Activated T-helper 1 cell treated with anti-CD3 and anti-CD28 coated beads, Interleukin-2, amount 50 U/mL, for 16 hours (primary cell): ENCODE data around the gene FAM234B.

Experiments
- DNase-seq, 2 donors: peaks; one replicate each; pipeline ENCODE4 v3.0.0-alpha.2; 2020; ENCODE audit warnings: low read depth in 1 of 2, low spot score in 1 of 2

FAM234B gene, protein sequence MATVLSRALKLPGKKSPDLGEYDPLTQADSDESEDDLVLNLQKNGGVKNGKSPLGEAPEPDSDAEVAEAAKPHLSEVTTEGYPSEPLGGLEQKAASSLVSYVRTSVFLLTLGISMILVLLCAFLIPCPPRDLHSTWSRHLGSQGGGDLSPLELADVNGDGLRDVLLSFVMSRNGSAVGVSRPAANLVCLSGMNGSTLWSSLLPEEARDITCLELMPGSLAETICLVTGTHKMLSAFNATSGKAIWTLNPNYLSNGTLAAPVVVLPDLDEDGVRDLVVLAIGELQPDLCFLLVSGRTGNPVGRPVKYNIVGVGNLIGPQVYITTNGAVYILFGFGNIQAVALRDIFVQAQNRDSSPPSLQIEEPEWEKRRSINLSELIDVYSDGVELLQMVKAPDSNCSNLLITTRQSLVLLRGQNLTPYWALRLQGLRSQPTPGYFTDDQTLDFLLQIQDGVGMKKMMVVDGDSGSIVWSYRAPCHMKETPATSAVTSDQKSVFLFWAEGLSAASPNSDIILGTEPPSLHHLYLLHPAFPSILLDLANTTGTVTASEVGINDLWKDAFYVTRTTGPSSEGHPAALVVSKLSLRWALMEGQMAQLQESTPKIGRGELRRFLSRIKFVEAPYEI

GRCh38 chr12:13044002-13044905 is at the start of gene FAM234B:
FAM234B (plus strand) TSS chr12:13044381; CDS start chr12:13044404, 23 bp downstream.
- DNase-seq, result peak; percentile 46 to 58

GRCh38 chr12:12995088-12995487 is 49.1 kb upstream of the FAM234B start:
- DNase-seq, result no peak

DNA sequence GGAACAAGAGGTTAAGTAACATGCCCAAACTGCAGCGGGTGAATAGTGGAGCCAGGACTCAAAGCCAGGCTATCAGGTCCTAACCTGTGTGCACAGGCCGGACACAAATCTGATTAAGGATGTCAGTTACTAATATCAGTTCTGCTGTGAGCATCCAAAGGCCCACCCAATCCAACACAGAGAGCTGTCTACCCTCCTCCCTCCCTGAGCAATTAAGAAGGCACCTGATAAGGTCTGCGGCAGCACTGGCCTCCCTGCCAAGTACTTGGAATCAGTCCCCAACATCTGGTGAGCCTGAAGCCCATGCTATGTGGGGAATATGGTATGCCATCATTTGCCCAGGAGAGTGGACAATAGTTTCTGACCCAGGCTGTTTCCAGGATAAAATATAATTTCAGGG is 48.0 kb upstream of the FAM234B start:
- no peak for DNase-seq

DNA sequence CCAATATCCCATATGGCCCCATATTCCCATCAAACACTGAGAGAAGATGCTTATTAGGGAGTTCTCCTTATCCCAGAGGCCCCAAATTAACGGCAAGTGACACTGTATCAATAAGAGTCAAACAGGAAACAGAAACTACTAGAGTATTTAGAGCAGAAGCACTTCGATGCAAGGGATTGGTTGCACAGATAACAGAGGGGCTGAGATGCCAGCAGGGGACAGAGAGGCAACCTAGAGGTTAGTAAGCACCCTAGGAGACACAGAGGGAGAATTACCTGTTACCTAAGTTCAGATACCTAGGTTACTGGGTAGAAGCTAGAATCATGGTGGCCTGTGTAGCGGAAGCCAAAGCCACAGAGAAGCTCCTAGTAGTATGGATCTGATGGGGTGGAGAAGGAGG is 47.0 kb upstream of the FAM234B start:
- DNase-seq, result no peak

DNA sequence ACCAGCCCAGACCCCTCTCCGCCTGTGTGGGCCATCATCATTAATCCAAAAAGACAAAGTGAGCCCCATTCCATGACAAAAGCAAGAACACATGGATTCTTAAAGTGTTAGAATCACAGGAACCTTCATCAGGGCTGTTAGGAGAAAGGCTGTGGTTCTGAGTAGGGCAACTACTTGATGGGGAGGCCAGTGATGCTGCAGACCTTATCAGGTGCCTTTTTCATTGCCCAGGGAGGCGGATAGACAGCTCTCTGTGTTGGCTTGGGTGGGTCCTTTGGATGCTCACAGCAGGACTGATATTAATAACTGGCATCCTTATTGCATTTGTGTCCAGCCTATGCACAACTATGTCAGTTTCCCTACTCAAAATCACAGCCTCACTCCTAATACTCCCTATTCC is 46.4 kb upstream of the FAM234B start:
- no peak for DNase-seq

- DNase-seq, result no peak
These were observed 45.9 kb upstream of the FAM234B start for GRCh38 chr12:12998248-12998647.

DNA sequence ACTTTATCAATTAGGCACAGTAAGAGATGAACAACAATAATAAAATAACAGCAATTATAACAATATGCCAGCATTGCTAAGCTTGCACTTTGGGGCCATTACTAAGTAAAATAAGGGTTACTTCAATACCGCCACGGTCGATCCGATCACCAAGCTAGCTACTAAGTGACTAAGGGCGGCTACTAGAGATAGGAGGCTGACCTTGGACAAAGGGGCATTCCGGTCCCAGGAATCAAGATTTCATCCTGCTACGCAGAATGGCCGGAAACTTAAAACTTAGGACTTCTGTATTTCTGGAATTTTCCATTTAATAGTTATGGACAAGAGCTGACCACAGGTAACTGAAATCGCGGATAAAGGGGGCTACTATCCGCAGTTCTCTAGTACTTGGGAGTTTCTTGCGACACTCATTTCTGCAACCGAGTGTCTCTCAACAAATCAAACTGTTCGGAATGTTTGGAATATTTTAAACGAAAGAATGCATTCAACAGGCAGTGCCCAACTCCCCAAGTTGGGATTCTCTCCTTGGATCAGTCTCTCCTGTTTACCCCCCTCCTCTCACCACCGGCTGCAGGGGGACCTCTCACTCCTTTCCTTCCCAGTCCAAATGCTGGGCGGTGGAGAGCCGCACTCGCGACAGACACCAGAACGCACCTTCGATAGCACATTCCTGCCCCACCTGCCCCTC is 44.8 kb upstream of the FAM234B start:
- DNase-seq, result no peak

DNA sequence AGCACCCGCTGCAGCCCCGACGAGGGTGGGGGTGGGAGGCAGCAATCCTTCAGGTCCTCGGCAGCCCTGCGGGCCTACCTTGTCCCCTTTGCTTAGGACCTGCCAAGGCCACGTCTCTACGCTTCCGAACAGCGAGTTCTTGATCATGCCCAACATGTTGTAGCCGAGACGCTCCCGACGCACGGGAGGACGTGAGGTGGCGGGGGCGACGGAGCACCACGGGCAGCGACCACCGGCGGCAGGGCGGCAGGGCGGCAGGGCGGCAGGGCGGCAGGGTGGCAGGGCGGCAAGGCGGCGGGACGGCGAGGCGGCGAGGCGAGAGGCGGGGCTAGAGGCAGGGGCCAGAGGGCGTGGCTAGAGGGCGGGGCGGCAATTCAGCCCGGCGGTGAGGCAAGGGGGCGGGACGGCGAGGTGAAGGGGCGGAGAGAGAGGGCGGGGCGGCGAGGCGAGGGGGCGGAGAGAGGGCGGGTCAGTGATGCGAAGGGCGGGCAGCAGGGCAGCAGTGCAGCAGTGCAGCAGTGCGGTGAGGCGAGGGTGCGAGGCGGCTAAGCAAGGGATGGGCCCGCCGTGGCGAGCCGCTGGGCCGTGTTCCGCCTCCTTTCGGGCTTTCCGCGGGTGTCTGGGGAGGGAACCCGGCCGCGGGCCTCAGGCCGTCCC is 44.1 kb upstream of the FAM234B start, which contains the start of gene HEBP1:
Gene HEBP1, minus strand, starts transcription at position 307 of the 657 bp plus-strand sequence. Its CDS starts 151 bp downstream, at position 156.
- DNase-seq, result peak; percentile 94 to 95

- no peak for DNase-seq
These were observed 43.6 kb upstream of the FAM234B start for GRCh38 chr12:13000616-13000924.

DNA sequence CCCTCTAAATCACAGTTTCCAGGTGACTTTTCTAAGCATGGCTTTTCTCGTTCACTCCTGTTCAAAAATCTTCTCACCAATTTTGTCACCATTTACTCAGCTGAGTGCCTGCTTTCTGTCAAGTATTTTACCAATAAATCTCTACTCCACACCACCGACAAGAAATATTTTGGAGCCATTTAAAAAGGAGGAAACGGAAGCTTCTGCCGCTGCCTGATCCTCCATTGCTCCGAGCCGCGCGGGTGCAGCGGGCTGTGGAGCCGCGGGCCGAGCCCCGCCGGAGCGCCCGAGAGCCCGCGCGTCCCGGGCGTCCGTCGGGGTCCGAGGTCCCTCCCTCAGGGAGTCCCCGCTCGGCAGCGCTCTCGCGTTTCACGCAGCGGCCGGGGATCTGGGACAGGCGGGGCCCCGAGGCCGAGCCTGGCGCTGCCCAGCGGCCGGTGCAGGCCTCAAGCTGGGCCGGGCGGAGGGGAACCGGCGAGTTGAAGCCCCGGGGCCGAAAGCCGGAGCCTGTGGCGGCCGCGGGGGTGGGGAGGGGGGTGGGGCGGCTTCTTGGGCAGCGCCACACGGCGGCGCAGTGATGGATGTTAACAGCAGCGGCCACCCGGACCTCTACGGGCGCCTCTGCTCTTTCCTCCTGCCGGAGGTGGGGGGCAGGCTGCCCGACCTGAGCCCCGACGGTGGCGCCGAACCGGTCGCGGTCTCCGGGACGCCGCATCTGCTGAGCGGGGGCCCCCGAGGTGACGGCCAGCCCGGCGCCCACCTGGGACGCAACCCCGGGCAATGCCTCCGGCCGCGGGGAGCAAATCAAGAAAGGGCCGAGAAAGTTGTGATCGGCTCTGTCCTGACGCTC is 43.0 kb upstream of the FAM234B start:
- peak in 1 of 2 donors; percentile 12 for DNase-seq

- DNase-seq, result no peak
These were observed 42.5 kb upstream of the FAM234B start for GRCh38 chr12:13001775-13002040.

DNA sequence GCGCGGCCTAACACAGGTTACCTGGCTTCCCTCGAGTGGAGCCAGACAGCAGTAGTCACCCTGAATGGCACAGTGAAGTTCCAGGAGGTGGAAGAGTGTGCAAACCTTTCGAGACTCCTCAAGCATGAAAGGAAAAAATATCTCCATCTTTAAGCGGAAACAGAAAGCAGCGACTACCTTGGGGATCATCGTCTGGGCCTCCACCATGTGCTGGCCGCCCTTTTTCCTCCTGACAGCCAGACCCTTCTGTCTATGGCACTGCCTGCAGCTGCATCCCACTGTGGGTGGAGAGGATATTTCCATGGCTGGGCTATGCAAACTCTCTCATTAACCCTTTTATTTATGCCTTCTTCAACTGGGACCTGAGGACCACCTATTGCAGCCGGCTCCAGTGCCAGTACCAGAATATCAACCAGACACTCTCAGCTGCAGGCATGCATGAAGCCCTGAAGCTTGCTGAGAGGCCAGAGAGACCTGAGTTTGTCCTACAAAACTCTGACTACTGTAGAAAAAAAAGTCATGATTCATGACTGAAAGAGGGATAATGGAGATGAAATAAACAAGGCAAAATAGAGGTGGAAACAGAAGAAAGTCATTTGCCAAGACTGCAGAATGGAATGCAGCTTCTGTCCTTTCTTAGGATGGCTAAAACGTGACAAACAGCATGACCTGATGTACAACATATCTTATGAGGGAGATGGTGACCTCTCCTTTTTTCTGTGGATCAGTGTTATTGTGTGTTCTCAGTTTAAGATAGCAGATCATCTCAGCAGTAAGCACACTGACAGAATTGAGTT is 41.7 kb upstream of the FAM234B start:
- no peak for DNase-seq

- no peak for DNase-seq
These were observed 39.8 kb upstream of the FAM234B start for GRCh38 chr12:13004361-13004760.

- DNase-seq, result no peak
These were observed 39.2 kb upstream of the FAM234B start for GRCh38 chr12:13004986-13005385.

DNA sequence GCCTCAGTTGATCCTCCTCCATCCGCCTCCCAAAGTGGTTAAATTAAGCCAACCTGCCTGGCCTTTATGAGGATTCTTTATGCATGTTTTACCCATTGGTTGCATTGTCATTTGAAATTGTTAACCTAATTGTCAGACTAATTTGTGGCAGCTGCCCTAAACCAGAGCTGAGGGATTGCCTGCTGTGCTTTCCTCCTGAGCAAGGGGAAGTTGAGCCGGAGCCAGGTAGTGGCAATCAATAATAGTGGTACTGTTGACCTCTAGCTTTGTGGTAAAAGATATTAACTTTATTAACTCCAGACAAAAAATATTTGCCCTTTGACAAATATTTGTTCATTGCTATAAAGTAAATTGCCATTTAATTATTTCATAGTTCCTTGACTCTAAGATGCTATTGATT is 38.5 kb upstream of the FAM234B start:
- DNase-seq, result no peak

- DNase-seq, result no peak
These were observed 36.5 kb upstream of the FAM234B start for GRCh38 chr12:13007496-13008233.

- no peak for DNase-seq
These were observed 35.3 kb upstream of the FAM234B start for GRCh38 chr12:13008741-13009380.

DNA sequence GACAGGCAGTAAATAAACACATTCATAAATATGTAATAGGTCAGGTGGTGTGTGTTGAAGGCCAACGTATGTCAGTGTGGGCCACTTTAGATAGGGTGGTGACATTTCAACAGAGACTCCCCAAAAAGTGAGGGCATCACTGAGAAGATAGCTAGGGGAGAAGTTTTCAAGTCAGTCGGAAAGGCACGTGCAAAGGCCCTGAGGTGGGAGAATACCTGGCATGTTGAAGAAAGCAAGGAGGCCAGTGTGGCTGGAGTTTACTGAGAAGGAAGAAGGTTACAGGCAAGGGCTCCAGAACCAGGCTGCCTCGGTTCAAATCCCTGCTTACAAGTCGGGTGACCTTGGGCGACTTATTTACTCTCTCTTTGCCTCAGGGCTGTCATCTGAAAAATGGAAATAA is 33.1 kb upstream of the FAM234B start:
- no peak for DNase-seq
